Measurements from ENCODE around the gene ACSS1. TPM values are rescaled to one million over a fixed set of nuclear protein-coding genes. Genes with fewer than 3 reads are reported as not detected.
A peak's percentile ranks its signal among the peaks of the same experiment; 100 is the strongest.

ACSS1 gene
- total and polyA plus RNA-seq, 2 of the 8 experiments (the other 6 are each of a cell fraction or from before 2014, with no cell fraction given), result 2.6 to 3.4 TPM

- H4K5ac ChIP-seq (ENCODE audit: insufficient read length, low read depth, low read length), result no peak overlapping the region
- no peaks in the 10 kb centered on the region for H3K79me1 ChIP-seq (ENCODE audit: low read depth, low read length)
- no peak overlapping the region for H2BK120ac ChIP-seq (replicated peaks; ENCODE audit: low read depth, low read length)
- H2BK12ac ChIP-seq (ENCODE audit: low read depth, low read length), result no peak overlapping the region
- H3K4me2 ChIP-seq (ENCODE audit: insufficient read depth in 1 of 2, low read depth in 2 of 2, low read length in 2 of 2), result no peak overlapping the region
- no peak overlapping the region for H4K91ac ChIP-seq (replicated peaks; ENCODE audit: insufficient read length, low read length)
- H3K9ac ChIP-seq (replicated peaks in 1 of 4; ENCODE audit: extremely low read depth in 1 of 4, low read depth in 3 of 4, low read length in 3 of 4), result no peak overlapping the region
- CTCF ChIA-PET (ENCODE audit: partially characterized antibody), result interaction anchor here (0.6 to 4.0 kb wide), 24 partner anchors 8 to 413 kb away, joined by 3 to 121 read pairs (median 4); partner anchors contain the start of gene ACSS1
- H3K4me1 ChIP-seq (replicated peaks in 1 of 4; ENCODE audit: control insufficient read depth in 3 of 4, insufficient read depth in 4 of 4, low read length in 3 of 4), result peaks cover 0 to 7% (median 0%) of the 10 kb centered on the region in 4 experiments; a peak in 1 of 7 replicates
- TF ChIP-seq EP300 (IDR thresholded peaks at IDR 0.05; ENCODE audit: borderline replicate concordance in 1 of 2, low read depth in 2 of 2, low read length in 2 of 2) (no peak), CEBPB (IDR thresholded peaks at IDR 0.05; ENCODE audit: low read depth, low read length) (no peak), BRCA1 (IDR thresholded peaks at IDR 0.05; ENCODE audit: low read depth, low read length) (no peak), CTCF (IDR thresholded peaks at IDR 0.05; ENCODE audit: control extremely low read depth in 1 of 3, insufficient read depth in 1 of 3, low read depth in 1 of 3, low read length in 3 of 3) (no peak), POU5F1 (IDR thresholded peaks at IDR 0.05; ENCODE audit: low read depth, low read length) (no peak), GTF2F1 (IDR thresholded peaks at IDR 0.05; ENCODE audit: borderline replicate concordance, low read depth, low read length) (no peak), RNF2 (IDR thresholded peaks at IDR 0.05; ENCODE audit: borderline replicate concordance, low read depth, low read length, missing control alignments, poor library complexity, severe bottlenecking) (no peak), RFX5 (IDR thresholded peaks at IDR 0.05; ENCODE audit: borderline replicate concordance, low read depth, low read length) (no peak), CBX8 (IDR thresholded peaks at IDR 0.05; ENCODE audit: borderline replicate concordance, low read depth, low read length) (no peak)
- no peak overlapping the region for H3K56ac ChIP-seq (replicated peaks; ENCODE audit: insufficient read length, low read depth, low read length)
- no peak overlapping the region for H2AK5ac ChIP-seq (ENCODE audit: low read depth, low read length)
- H2AFZ ChIP-seq (ENCODE audit: low read length), result no peak overlapping the region
- H3K23ac ChIP-seq (ENCODE audit: insufficient read length), result no peak overlapping the region
- FAIRE-seq, result no peak
- no peak overlapping the region for H3K14ac ChIP-seq (ENCODE audit: insufficient read length)
- H4K20me1 ChIP-seq (replicated peaks in 1 of 2; ENCODE audit: control insufficient read depth in 1 of 2, insufficient read depth in 2 of 2, low read length in 2 of 2), result peaks cover 0 to 4% of the 10 kb centered on the region in 2 experiments
- no peaks in the 10 kb centered on the region for H3K9me3 ChIP-seq (ENCODE audit: insufficient read depth in 2 of 2, low read depth in 1 of 2, low read length in 1 of 2)
- no peak overlapping the region for H3K4me3 ChIP-seq (ENCODE audit: extremely low read depth in 1 of 4, insufficient read depth in 2 of 4, low read depth in 3 of 4, low read length in 4 of 4)
- H2BK15ac ChIP-seq (ENCODE audit: low read length), result no peak overlapping the region
- DNase-seq (ENCODE audit: low read depth in 1 of 2, low spot score in 2 of 2), result peak in 1 of 2 experiments; percentile 31
- no peak overlapping the region for H3K18ac ChIP-seq (ENCODE audit: extremely low read depth, low read length)
- no peaks in the 10 kb centered on the region for H3K36me3 ChIP-seq (ENCODE audit: control insufficient read depth in 2 of 4, insufficient read depth in 4 of 4, low read length in 3 of 4)
- 78% methylated on average over 9 of the region's 9 CpGs; no CpG with 5 or more reads in 1 of the 2 experiments for WGBS, 2 experiments (ENCODE audit: extremely low coverage in 1 of 2, insufficient coverage in 1 of 2, insufficient read length in 1 of 2, insufficient replicate concordance in 2 of 2, low coverage in 1 of 2, low lambda C conversion rate in 2 of 2, missing lambda C conversion rate in 1 of 2)
- no peak overlapping the region for H2BK20ac ChIP-seq (ENCODE audit: low read length)
- no peak overlapping the region for H3K27ac ChIP-seq (ENCODE audit: low read depth, low read length)
- H3K4ac ChIP-seq (replicated peaks; ENCODE audit: insufficient read length, low read depth, low read length), result no peak overlapping the region
- H2BK5ac ChIP-seq (ENCODE audit: low read depth, low read length), result no peak overlapping the region
- no peak overlapping the region for H4K8ac ChIP-seq (ENCODE audit: extremely low read depth, insufficient read depth, low read length)
- POLR2A ChIA-PET (ENCODE audit: partially characterized antibody), result interaction anchor here (1.2 kb wide), 1 partner anchor 83 kb away, joined by 3 read pairs; no protein-coding TSS in a partner anchor
- H3K79me2 ChIP-seq (ENCODE audit: control insufficient read depth in 1 of 2, insufficient read depth in 2 of 2, low read length in 2 of 2), result peaks cover 3 to 12% of the 10 kb centered on the region in 2 experiments; a peak in 3 of 4 replicates
- peaks cover 0 to 2% (median 0%) of the 10 kb centered on the region in 4 experiments; a peak in 2 of 7 replicates for H3K27me3 ChIP-seq (replicated peaks in 1 of 4; ENCODE audit: control insufficient read depth in 3 of 4, extremely low read depth in 1 of 4, insufficient read depth in 3 of 4, low read length in 3 of 4)
- peaks cover 3% of the 10 kb centered on the region for H3K23me2 ChIP-seq (ENCODE audit: low read depth, low read length)
Measured at GRCh38 chr20:24995741-24996448, 62.0 kb downstream of the ACSS1 start.
